DMS 273 treated with DMSO at 0.1 percent for 48 hours (cell line): ENCODE results near the gene UBXN4.
A peak's percentile ranks its signal among the peaks of the same experiment; 100 is the strongest.
"Not testable (repeated sequence)": the region's sequence is repeated elsewhere in the genome, so short reads cannot be mapped to it uniquely, and the experiment has no call there.

Experiments used
- DNase-seq: peaks from one replicate; lab custom pipeline; 2025; lab: John Stamatoyannopoulos, UW

UBXN4 gene

GRCh38 chr2:135741395-135742324 lies at the start of gene UBXN4:
Gene UBXN4, plus strand, starts transcription at chr2:135741855. Its CDS starts 75 bp downstream, at chr2:135741930.
- peak; percentile 97 for DNase-seq

- no peak for DNase-seq
Observed at GRCh38 chr2:135694711-135695110, 46.9 kb upstream of the UBXN4 start.

GRCh38 chr2:135698838-135699237 lies 42.8 kb upstream of the UBXN4 start:
- no peak for DNase-seq

GRCh38 chr2:135701442-135701841 lies 40.2 kb upstream of the UBXN4 start:
- no peak for DNase-seq

GRCh38 chr2:135703300-135703699 lies 38.4 kb upstream of the UBXN4 start:
- no peak for DNase-seq

- not testable (repeated sequence) for DNase-seq
Observed at GRCh38 chr2:135704075-135704474, 37.6 kb upstream of the UBXN4 start.

- DNase-seq, result no peak
Observed at GRCh38 chr2:135708159-135708558, 33.5 kb upstream of the UBXN4 start.

- no peak for DNase-seq
Observed at GRCh38 chr2:135709992-135710391, 31.7 kb upstream of the UBXN4 start.

- DNase-seq, result not testable (repeated sequence)
Observed at GRCh38 chr2:135715086-135715485, 26.6 kb upstream of the UBXN4 start.

GRCh38 chr2:135728064-135728743 lies 13.5 kb upstream of the UBXN4 start:
- DNase-seq, result peak; percentile 40

- no peak for DNase-seq
Observed at GRCh38 chr2:135732561-135732960, 9.1 kb upstream of the UBXN4 start.

GRCh38 chr2:135733045-135733444 lies 8.6 kb upstream of the UBXN4 start:
- DNase-seq, result no peak

- DNase-seq, result no peak
Observed at GRCh38 chr2:135736546-135736945, 5.1 kb upstream of the UBXN4 start.

GRCh38 chr2:135740206-135740605 lies 1.4 kb upstream of the UBXN4 start:
- DNase-seq, result no peak

- no peak for DNase-seq
Observed at GRCh38 chr2:135741043-135741394, 636 bp upstream of the UBXN4 start.

GRCh38 chr2:135742325-135742757 lies 686 bp downstream of the UBXN4 start:
- DNase-seq, result peak; percentile 44

GRCh38 chr2:135743860-135744259 lies 2.2 kb downstream of the UBXN4 start:
- no peak for DNase-seq

GRCh38 chr2:135744760-135745314 lies 3.2 kb downstream of the UBXN4 start:
- DNase-seq, result no peak

GRCh38 chr2:135745545-135745944 lies 3.9 kb downstream of the UBXN4 start:
- no peak for DNase-seq

GRCh38 chr2:135755573-135755972 lies 13.9 kb downstream of the UBXN4 start:
- no peak for DNase-seq

- DNase-seq, result no peak
Observed at GRCh38 chr2:135756692-135757091, 15.0 kb downstream of the UBXN4 start.

- peak; percentile 74 for DNase-seq
Observed at GRCh38 chr2:135762022-135762421, 20.4 kb downstream of the UBXN4 start.

GRCh38 chr2:135762530-135762929 lies 20.9 kb downstream of the UBXN4 start:
- DNase-seq, result no peak
